Skin of body (tissue), 2 donors: Measurements from ENCODE around the gene KRTAP5-6. TPM values are rescaled to one million over a fixed set of nuclear protein-coding genes. Genes with fewer than 3 reads are reported as not detected.
"Not testable (repeated sequence)": the region's sequence is repeated elsewhere in the genome, so short reads cannot be mapped to it uniquely, and the experiment has no call there.

Experiments used
- DNase-seq: peaks from one replicate; lab custom pipeline; 2025; lab: John Stamatoyannopoulos, UW
- total RNA-seq: library from RNA; depleted of rRNA; stranded (reverse); fragments of >200 nt; gene quantifications from one replicate; pipeline ENCODE4 v1.2.3, GENCODE V29; 2014

KRTAP5-6 gene
- total RNA-seq, 1 donor from 2014 or later = not detected

DNA sequence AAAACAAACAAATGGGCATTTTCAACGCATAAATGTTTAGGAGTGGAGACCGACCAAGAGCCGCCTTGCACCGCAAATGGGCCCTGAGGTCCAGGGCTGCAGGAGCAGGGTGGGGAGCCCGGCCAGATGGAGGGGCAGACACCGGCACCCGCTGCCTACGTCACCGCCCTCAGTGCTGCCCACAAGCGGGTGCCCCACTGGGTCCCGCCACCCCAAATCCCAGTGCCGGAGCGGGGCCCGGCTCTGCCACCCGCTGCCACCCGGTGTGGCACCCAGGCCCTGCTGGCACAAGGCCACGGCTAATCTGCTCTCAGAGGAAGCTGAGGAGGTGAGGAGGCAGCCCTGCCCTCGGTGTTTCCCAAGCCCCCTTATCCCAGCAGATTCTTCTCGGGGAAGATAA lies 13.8 kb upstream of the KRTAP5-6 start:
- DNase-seq = not testable (repeated sequence)

DNA sequence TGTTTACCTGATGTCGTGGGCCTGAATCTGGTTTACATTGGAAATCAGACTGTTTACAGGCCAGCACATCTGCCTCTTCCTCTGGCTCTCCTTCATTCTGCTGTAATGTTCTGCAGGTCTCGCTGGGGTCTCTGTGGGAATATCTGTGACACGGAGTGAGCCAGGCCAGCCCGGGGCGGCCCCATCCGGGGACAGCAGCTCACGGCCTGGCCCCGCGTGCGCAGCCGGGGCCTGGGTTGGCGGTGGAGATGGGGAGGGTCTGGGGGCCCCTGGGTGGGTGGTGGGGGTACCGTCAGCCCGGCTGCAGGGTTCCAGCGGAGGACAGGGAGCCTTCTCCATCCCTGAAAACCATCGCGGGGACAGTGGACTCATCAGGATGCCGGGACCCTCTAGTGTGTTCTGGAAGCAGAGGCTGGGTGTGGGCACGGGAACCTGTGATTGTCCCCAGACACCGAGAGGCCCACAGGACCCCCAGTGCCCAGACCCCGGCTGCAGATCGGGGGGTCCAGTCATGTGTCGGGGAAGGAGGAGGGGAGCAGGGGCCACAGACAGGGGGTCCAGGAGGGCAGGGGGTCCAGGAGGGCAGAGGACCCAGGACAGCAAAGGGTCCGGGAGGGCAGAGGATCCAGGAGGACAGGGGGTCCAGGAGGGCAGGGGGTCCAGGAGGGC lies 13.0 kb upstream of the KRTAP5-6 start:
- not testable (repeated sequence) for DNase-seq

DNA sequence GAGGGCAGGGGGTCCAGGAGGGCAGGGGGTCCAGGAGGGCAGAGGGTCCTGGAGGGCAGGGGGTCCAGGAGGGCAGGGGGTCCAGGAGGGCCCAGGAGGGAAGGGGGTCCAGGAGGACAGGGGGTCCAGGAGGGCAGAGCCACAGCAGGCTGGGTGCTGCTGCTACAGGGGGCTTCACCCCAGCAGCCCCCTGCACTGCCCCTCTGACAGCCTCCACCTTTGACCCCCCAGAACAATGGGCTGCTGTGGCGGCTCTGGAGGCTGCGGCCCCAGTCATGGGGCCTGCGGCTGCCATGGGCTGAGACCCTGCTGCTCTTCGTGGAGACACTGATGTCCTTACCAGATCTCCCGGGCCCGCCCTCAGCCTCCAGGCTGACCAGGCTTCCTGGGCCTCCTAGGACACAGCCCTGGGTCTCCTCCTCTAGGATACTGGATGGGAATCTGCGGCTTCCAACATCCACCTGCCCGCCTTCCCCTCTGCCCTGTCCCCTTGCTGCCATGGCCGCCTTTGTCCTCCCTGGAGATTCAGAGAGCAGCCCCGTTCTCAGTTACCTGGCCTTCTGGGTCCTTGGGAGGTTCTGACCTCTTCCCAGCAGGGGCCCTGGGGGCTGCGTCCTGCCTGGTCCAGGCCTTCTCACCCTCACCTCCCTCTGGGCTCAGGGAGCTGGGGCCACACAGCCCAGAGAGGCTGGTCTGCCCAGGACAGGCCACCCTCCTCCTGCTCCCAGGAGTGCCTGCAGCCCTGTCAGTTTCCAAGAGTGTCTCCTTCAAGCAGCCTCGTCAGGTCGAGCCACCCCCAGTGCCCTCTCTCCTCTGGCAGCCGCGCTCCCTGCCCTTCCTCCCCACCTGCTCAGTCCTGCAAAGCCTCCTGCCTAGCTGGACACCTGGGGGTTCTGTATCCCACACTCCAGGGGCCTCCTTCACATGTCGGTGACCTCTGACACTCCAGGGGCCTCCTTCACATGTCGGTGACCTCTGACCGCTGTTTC lies 11.8 kb upstream of the KRTAP5-6 start:
- DNase-seq = not testable (repeated sequence)

DNA sequence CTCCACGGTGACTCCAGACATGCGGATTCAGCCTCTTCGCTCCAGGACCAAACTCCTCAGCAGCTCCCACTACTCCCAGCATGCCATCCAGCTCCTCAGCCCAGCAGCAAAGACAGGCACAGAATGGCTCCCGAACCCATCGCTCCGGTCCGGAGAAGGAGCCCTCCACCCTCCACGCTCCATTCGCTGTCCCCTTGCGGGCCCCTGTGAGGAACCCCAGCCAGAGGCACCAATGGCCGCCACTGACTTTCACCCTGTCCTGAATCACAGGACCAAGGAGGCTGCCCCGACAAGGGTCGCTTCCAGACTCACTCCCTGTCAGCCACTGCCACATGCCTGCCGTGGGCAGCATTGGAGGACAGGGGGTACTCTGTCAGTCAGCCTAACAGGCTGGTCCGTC lies 10.8 kb upstream of the KRTAP5-6 start:
- not testable (repeated sequence) for DNase-seq

DNA sequence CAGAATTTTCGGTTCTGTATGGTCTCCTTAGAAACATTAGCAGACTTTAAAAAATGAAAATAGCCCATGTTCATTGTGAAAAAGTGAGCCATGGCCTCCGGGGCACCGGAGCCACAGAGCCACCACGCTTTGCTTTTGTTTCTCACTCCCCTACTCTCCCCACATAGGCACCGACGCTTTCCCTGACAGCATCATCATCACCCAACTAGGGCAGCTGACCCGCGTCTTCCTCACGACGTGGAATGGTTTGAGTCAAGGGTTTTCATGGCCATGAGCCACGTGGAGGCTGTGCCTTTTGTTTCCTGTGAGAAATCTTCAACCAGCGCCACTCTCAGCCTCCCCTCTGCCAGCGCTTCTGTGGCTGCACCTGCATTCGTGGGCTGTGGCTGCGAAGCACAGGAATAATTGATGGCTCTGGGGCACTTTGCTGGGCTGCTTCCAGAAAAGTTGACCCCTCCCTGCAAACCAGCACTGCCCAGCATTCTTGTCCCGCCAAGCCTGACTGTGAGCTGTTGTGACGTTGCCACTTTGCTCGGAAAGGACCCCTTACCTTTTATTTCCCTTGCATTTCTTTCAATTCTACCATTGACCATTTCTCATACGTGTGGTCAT lies 8.6 kb upstream of the KRTAP5-6 start:
- DNase-seq = not testable (repeated sequence)

DNA sequence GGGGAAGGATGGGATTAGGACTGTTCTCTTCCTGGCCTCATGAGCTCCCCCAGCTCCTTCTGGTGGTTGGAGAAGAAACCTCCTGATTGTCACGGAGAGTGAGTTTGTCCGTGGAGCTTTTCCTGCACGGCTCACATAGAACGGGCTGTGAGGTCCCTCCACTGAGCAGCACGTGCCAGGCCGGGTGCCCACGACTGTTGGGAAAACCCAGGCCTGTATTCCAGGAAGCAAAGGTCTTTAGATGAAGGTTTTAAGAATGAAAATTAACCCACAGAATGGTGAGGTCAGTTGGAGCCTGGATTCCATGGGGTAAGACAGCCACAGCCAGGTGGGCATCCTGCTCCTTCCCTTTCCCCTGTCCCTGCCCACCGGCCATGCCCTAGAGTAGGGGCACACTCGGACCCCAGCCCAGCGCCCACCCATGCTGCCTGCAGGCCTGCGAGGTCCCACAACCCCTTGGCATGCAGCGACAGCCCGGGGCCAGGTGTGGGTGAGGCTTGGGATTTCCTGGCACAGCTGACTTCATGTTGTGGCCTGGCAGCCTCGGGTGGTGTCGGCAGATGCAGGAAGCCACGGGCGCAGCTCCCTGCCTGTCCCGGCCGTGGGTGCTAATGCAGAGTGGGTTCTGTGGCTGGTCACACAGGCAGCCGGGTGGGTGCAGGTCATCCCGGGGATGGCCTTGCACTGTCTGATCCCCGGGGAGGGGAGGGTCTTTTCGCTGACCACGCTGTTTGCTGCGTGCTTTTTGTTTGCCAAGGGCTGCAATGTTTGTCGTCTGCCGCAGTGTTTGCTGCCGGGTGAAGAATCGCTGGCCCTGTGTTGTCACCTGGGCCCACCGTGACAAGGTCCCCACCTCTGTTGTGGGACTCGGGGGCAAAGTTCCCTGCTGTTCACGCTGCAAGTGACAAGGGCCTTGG lies 7.5 kb upstream of the KRTAP5-6 start:
- DNase-seq = not testable (repeated sequence)

DNA sequence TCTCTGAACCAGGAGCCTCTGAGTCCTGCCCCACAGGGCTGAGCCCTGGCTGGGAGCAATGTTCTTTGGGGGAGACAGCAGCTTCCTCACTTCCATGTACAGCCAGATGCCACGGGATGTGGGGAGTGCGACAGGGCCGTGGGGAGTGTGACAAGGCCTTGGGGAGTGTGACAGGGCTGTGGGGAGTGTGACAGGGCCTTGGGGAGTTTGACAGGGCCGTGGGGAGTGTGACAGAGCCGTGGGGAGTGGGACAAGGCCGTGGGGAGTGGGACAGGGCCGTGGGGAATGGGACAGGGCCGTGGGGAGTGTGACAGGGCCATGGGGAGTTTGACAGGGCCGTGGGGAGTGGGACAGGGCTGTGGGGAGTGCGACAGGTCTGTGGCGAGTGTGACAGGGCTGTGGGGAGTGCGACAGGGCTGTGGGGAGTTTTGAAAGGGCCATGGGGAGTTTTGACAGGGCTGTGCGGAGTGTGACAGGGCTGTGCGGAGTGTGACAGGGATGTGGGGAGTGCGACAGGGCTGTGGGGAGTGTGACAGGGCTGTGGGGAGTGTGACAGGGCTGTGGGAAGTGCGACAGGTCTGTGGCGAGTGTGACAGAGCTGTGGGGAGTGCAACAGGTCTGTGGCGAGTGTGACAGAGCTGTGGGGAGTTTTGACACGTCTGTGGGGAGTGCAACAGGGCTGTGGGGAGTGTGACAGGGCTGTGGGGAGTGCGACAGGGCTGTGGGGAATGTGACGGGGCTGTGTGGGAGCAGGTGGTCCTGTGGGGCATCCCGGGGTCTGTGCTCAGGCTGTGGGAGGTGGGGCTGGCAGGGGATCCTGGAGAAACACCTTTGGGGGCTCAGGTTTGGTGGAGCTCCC lies 6.6 kb upstream of the KRTAP5-6 start:
- DNase-seq = no peak

DNA sequence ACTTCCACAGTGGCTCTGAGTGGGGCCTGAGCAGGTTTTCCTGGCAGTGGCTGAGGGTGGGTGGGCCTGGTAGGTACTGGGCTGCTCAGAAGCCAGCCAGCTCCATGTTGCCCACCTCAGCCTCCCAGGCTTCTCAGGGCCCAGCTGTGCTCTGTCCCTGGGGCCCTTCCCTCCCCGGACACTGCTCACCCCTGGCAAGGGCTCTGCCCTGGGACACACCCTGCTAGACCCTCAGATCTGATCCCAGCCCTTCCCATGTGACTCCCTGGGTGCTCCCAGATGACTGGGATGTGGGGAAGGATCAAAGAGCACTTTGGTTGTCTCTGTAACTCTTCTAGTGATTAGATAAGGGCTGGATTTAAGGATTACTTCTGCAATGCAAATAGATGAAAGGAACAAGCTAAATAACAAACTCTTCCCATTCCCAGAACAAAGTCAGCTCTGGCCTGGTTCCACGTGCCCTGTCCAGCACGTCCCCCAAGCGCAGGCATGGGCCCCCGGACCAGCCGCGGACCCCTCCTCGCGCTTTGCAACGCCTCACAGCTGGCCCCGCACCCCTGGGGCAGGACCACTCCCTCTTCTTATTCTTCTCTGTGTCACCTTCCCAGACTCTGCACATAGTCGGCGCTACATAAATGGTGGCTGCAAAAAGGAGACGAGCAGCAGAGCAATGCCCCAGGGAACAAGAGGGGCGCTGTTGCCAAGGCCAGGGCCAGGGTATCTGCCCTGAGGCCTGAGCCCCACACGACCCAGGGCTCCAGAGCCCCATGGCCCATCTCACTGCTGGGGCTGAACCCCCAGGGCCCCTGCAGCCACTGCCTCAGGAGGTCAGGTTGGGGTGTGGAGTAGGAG lies 5.7 kb upstream of the KRTAP5-6 start:
- DNase-seq = no peak

DNA sequence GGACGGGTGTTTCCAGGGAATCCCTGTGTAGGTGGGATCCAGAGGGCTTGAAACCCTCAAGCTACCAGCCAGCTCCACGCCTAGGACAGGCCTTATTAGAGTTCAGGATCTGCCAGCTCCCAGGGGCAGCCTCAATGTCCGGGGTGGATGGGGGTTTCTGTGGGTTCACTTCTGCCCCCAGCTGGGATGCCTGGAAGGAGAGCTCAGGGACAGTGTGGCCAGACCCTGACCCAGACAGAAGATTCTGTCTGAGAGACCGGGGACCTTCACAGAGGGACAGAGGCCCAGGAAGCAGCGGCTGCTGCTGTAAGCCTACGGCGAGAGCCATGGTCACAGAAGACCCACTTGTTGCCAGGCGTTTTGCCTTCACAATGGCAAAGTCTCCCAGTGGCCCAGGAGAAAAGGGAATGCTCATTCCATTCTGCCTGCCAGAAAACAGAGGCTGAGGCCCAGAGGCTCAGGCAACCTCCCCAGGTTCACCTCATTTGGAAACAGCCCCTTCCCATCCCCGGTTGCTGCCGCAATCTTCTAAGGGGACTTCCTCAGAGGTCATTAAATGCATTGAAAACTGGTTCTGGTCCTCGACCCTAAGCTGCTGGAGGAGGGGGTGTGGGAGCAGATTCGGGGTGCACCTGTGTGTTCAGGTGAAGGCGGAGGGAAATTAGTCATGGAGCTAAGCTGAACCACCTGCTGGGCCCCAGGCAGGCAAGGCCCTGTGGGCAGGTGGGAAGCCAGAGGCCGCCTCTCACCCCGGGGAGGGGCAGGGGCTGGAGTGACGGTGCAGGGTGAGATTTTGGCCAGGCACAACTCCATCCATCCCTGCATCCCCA lies 4.9 kb upstream of the KRTAP5-6 start:
- DNase-seq = no peak

DNA sequence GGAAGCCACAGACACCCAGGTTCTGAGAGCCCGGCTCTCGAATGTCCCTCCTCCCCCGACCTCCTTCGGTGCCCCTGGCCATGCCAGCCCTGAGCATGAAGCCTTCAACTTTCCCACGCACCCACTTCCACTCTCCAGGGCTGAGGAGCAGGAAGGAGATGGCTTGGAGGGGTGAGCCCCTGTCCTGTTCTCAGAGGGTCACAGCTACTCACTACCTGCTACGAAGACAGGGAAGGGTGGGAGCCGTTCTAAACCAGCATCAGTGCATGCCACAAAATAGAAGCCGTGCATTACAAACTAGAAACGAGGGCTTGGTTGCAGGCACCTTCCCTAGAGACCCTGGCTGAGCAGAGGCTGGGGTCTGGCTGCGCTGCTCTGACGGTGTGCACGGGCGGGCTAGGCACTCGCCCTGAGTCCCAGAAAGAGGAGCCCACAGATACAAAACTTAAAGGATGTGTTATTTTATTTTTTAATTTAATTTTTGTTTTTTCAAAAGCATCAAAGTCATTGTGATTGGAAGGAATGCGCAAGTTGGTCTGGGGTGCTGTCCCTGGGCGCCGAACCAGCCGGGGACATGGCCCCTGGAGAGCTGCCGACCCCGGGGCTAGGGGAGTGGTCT lies 4.2 kb upstream of the KRTAP5-6 start:
- DNase-seq = no peak

DNA sequence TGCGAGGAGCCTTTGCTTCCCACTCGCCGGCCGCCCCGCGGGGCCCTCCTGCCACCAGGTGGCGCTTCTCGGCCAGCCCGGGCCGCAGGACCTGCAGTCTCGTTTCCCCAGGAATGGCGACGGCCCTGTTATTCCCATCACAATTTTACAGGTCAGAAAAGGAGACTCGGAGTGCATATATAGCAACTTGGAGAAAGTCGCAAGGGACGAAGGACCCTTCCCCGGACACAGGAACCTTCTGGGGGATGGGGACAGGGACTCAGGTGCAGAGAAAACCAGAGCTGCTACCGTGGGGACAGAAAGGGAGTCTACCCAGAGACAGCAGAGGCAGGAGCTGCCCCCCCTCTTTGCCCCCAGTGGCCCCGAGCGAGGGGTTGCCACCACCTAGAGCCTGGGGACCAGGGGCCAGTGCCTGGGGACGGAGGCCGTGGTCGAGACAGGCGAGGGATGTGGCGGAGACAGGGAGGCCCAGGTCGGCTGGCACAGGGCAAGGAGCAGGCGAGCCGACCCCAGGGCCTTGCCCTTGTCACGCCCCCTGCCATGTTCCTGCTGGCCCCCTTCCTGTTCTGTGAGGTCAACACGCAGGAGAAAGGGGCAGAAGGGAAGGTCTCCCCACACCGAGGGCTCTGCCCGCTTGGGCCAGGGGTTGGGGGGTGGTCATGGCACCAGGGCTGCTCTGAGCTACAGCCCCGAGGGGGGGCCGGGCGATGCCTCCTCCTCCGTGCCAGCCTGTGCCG lies 3.5 kb upstream of the KRTAP5-6 start:
- DNase-seq = peak; percentile 23

DNA sequence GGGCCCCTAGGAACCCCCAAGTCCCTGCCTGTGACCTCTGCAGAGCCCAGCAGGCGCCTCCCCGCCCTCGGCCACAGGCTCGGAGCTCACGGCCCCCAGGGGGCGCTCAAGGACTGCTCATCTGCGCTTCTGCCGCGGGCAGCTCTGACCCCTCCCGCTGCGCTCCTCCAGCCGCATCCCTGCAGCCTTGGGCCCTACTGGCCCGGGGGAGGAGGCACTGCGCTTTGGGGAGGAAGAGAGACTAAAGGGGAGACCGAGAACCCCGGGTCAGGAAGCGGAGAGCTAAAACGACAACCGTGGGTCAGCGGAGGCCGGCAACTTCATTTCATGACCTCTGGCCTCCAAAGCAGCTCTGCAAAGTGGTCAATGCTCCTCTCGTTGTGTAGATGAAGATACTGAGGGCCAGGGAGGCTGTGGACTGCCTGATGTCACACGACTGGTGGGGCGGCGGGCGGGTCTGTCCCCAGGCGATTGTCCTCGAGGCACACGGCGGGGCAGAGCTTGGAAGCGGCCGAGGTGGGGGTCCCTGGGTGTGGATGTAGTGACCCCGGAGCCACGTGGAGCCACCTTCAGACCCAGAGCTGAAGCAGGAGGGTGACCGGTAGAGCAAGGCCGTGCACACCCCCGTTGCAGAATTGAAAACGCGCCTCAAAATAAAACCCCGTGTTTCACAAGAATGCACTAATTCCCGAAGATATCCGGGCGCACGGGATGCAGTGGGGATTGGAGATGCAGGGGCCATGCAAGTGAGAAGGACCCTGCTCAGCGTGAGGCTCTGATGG lies 2.7 kb upstream of the KRTAP5-6 start:
- peak; percentile 31 for DNase-seq

DNA sequence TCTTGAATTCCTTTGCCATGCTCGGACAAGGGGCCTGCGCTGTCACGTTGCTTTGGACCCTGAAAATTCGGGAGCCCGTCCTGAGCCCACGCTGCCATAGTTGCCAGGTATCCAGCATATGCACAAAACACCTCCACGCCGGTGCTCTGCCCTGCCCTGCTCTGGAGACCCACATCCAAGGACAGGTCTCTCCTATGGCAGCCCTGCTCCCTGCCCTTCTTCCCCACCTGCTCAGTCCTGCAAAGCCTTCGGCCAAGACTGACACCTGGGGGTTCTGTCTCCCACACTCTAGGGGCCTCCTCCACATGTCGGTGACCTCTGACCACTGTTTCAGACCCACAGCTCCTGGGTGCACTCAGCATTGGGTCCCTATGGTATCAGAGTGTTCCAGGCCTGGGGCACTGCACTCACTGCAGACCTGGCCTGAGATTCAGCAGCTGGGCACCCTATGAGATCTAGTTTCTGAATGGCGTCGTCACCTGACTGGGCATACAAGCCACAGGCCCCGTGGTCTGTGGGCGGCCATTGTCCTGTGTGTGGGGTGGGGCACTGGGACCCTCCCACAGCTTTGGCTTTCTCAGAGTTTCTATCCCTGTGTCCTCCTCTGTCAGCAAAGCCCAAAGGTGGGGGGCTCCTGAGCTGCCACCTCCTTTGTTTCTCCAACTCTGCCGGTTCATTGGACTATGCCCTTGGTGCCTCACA lies 2.0 kb upstream of the KRTAP5-6 start:
- no peak for DNase-seq

DNA sequence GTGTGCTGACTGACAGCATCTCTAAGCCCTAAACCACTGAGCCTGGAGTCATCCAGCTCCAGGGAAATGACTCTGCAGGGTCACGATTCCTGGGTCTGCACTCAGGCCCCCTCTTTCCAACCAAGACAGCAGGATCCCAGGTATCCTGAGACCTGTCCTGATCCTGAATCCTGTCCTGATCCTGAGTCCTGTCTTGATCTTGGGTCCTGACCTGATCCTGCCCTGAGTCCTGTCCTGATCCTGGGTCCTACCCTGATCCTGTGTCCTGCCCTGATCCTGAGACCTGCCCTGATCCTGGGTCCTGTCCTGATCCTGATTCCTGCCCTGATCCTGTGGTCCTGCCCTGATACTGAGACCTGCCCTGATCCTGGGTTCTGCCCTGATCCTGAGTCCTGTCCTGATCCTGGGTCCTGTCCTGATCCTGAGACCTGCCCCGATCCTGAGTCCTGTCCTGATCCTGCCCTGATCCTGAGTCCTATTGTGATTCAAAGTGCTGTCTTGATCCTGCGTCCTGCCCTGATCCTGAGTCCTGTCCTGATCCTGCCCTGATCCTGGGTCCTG lies 1.4 kb upstream of the KRTAP5-6 start:
- no peak for DNase-seq

DNA sequence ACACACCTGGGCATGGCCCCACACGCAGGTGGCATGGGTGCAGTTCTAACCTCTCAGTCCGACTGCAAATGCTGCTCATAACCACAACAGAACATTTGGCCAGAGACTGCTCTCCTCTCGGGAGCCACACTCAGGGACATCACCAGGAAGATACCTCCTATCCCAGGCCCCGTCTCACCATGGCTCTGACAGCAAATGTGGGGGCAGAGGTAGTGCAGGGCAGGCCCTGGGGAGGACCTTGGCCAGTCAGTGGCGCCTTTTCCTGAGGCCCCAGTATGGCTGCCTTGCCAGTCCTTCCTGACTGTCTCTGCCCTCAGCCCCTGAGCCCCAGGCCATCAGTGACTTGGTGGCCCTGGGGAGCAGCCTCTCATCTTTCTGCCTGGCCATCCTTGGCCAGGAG lies 2.8 kb downstream of the KRTAP5-6 start:
- DNase-seq = no peak
